Measurements from ENCODE around the gene TBC1D24.

TBC1D24 gene

GRCh38 chr16:2498531-2499253 lies 23.8 kb downstream of the TBC1D24 start:
- DNase-seq (ENCODE audit: low read depth), result no peak

DNA sequence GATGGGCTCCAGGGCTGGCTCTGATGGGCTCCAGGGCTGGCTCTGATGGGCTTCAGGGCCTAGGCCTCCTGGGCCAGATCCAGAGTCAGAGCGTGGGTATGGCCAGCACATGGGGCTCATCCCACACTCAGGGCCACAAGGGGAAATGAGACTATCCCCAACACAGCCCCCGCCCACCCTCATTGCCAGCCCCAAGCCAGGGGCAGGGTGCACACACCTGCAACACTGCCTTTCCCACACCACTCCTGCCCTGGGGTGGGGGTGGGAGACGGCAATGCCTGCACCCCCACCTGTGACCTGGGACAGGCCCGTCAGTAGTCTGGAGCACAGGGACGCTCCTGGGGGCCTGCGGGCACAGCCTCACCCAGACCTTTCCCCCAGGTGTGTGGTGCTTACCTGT lies 24.5 kb downstream of the TBC1D24 start:
- no peak for DNase-seq (ENCODE audit: low read depth)

GRCh38 chr16:2499890-2500429 lies 25.0 kb downstream of the TBC1D24 start:
- DNase-seq (ENCODE audit: low read depth), result no peak

GRCh38 chr16:2500430-2500917 lies 25.5 kb downstream of the TBC1D24 start:
- no peak for DNase-seq (ENCODE audit: low read depth)

GRCh38 chr16:2500918-2501750 lies 26.2 kb downstream of the TBC1D24 start:
- DNase-seq (ENCODE audit: low read depth), result peak; percentile 69

- no peak for DNase-seq (ENCODE audit: low read depth)
Observed at GRCh38 chr16:2501946-2502895, 27.3 kb downstream of the TBC1D24 start.

GRCh38 chr16:2505695-2506094 lies 30.8 kb downstream of the TBC1D24 start:
- DNase-seq (ENCODE audit: low read depth), result no peak

DNA sequence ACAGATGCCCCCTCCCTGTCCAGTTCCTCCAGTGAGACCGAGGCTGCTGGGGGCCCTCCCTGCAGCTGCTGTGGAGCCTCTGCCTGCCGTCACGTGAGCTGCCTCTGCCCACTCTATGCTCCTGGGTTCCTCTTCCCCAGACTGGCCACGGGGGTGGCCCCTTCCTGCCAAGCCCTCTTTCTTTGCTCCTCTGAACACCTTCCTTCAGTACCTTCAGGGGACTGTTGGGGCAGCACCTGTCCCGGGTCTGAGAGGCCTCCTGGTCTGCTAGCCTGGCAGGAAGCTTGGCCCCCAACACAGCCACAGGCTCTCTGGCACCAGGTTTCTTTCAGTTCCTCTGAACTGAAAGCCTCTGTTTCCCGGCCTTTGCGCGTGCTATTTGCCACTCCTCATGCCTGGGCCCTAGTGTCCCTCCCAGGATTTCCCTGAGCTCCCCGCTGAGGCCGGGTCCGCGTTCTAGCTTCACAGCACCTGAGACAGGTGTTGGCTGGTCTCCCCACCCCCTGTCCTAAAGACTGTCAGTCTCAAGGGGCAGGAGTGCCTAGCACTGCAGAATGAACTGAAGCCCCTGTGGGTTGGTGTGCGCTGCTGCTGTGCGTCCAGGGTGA lies 32.2 kb downstream of the TBC1D24 start:
- no peak for DNase-seq (ENCODE audit: low read depth)

GRCh38 chr16:2507665-2508064 lies 32.7 kb downstream of the TBC1D24 start:
- no peak for DNase-seq (ENCODE audit: low read depth)

GRCh38 chr16:2508722-2509400 lies 33.9 kb downstream of the TBC1D24 start:
- no peak for DNase-seq (ENCODE audit: low read depth)

DNA sequence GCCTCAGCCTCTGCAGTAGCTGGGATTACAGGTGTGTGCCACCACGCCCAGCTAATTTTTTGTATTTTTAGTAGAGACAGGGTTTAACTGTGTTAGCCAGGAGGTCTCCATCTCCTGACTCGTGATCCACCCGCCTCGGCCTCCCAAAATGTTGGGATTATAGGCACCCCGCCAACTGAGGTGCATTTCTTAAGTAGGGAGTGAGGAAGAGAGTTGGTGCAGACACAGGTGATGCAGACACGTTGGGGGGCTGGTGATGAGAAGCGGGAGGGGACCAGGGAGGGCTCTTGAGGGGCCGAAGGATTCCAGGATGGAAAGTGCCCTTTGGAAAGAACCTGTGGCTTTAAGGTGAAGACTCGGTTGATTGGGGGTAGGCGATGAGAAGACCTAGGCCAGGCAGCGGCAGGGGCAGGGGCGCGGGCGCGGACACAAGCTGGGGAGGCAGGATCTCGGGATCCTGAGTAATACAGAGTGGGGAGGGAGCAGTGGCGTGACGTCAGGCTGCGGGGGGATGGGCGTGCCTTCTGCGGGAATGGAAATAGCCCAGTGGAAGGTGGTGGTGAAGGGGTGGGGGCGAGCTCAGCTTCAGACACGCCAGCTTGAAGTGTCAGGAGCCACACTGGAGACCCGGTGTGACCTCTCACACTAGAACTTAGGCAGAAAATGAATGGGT lies 36.3 kb downstream of the TBC1D24 start:
- DNase-seq (ENCODE audit: low read depth), result no peak

GRCh38 chr16:2511996-2512734 lies 37.2 kb downstream of the TBC1D24 start:
- DNase-seq (ENCODE audit: low read depth), result no peak

DNA sequence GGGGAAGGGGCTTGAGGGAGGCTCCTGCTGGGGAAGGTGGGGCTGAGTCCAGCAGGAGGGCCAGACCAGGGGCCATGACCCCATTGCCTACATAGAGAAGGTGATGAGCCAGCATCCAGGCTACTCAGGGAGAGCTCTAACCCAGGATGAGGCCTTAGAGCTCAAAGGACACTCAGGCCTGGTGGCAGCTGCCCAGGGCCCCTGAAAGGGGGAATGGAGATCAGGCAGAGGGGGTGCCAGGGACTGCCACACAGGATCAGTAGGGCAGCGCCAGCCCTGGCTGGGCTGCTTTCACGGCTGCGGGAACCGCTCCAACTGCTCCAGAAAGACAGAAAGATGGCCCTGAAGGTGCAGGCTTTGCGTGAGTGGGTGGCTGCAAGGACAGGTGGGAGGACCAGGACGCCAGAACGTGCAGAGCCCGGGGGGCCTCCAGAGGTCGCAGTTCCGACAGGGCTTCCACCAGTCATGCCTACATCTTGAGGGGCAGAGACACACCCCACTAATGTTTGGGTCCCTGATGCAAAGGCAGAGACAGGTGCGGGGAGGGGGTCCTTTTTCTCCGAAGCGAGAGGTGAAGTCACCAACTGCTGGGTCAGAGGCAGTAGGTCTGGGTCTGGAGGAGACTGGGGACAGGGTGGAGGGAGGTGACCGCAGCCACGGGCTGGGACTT lies 37.9 kb downstream of the TBC1D24 start:
- no peak for DNase-seq (ENCODE audit: low read depth)

GRCh38 chr16:2513405-2514332 lies 38.7 kb downstream of the TBC1D24 start, which contains the start of gene ATP6V0C:
ATP6V0C (plus strand) TSS chr16:2513952; CDS start chr16:2514104, 152 bp downstream.
- DNase-seq (ENCODE audit: low read depth), result peak; percentile 85

DNA sequence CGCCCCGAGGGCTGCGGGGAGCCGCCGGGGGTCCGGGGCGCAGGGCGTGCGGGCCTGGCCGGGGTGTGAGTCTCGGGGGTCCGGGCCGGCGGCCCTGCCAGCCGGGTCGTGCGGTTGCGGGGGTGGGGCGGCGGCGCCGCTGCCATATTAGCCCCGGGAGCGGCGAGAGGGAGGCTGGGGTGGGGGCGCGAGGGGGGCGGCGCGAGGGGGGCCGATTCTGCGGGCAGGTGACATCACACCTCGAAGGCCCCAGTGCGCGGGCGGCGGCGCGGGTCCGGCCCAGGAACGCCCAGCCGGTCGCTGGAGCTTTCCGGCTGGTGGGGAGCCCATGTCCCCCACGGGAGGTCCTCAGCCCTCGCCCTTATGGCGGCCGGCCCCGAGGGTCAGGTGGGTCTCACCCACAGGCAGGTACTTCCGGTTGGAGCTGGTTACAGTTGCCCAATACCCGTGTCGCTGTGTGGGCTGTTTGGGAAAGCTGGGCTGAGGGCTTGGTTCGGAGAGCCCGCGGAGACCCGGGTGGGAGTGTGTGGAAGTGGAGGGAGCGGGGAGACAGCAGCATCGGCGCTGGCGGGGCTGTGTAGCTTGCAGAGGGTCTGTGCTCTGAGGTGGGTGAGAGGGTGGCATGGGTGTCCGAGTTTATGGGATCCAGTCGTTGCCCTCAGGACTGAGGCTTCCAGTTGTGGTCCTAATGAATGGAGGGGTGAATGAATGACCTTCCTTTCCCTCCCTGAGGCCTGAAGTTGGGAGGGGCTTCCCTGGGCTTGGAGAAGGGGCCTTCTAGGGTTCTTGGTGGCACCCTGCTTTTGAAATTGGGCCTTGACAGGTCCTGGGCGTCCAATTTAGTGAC lies 39.6 kb downstream of the TBC1D24 start:
- no peak for DNase-seq (ENCODE audit: low read depth)

DNA sequence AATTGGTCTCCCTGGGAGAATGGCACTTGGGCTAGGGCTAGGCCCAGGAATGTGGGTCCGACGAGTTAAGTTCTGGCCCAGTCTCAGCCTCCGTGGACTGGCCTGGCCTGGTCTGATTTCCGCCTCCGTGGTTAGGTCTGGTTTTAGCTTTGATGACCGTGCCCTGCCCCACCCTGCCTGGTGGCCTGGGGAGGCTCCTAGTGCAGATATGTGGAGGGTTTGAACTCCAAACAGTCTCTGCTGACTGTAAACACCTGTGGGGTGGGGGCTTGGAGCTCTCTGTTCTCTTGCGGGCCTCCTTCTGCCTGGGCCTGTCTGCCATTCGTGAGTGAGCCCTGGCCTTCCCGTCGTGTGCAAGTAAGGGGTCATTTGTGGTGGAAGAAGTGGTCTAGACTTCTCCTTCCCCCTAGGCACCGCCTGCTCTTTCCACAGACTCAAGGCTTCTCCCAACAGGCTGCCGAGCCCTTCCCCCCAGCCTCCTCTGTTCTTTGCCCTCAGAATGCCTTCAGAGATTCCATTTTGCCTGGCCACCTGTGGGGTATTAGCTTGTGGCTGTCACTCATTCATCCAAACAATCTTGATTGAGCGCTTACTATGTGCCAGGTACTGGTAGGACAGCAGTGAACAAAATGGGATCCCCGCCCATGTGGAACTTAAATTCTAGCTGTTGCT lies 40.4 kb downstream of the TBC1D24 start:
- DNase-seq (ENCODE audit: low read depth), result no peak
